A673 (cell line): ENCODE results near the gene OR51E2. TPM values are rescaled to one million over a fixed set of nuclear protein-coding genes. Genes with fewer than 3 reads are reported as not detected.

Source experiments
- BruUV-seq: library from RNA; stranded (reverse); fragments of 400-500 nt; replicated peaks from 2 replicates; lab custom pipeline; 2021; lab: Mats Ljungman, UMichigan
- CTCF ChIA-PET: fragments of 300-600 bp; sonication (Branson Sonifier 250); formaldehyde crosslinking; loops from one replicate; lab custom pipeline; 2022; ENCODE audit warnings: antibody characterized with exemption; lab: Charles Lee
- POLR2A ChIA-PET: fragments of 300-600 bp; sonication (Branson Sonifier 250); formaldehyde crosslinking; loops from one replicate; lab custom pipeline; 2022; ENCODE audit warnings: antibody characterized with exemption; ENCODE audit not compliant: low non-redundant PET; lab: Charles Lee
- DNase-seq: peaks from one replicate; pipeline ENCODE4 v3.0.0-alpha.2; 2015; ENCODE audit warnings: low spot score
- H3K27ac ChIP-seq: fragments of 200-600 bp; sonication (generic); 2 replicates; pipeline ENCODE4 v1.5.1; 2016; ENCODE audit warnings: mixed run types, low read depth, mild to moderate bottlenecking, mixed read lengths, antibody characterized with exemption, low read length; ENCODE audit not compliant: poor library complexity, severe bottlenecking
- H3K27me3 ChIP-seq: fragments of 200-600 bp; sonication (generic); replicated peaks from 2 replicates; pipeline ENCODE4 v1.6.1; 2017; ENCODE audit warnings: mixed run types, low read depth, mild to moderate bottlenecking, mixed read lengths, antibody characterized with exemption, low read length; ENCODE audit not compliant: insufficient read depth, poor library complexity
- H3K36me3 ChIP-seq: fragments of 200-600 bp; sonication (generic); 2 replicates; pipeline ENCODE4 v1.6.1; 2016; ENCODE audit warnings: mixed run types, mild to moderate bottlenecking, mixed read lengths, antibody characterized with exemption, low read length; ENCODE audit not compliant: insufficient read depth, poor library complexity, severe bottlenecking
- H3K4me1 ChIP-seq: fragments of 200-600 bp; sonication (generic); 2 replicates; pipeline ENCODE4 v1.6.1; 2017; ENCODE audit warnings: mixed run types, mild to moderate bottlenecking, mixed read lengths, antibody characterized with exemption, low read length; ENCODE audit not compliant: insufficient read depth, poor library complexity, severe bottlenecking
- H3K4me3 ChIP-seq: fragments of 200-600 bp; sonication (generic); 2 replicates; pipeline ENCODE4 v1.5.1; 2016; ENCODE audit warnings: low read depth, mixed run types, mild to moderate bottlenecking, mixed read lengths, low read length; ENCODE audit not compliant: poor library complexity, severe bottlenecking
- H3K9me3 ChIP-seq: fragments of 200-600 bp; sonication (generic); 2 replicates; pipeline ENCODE4 v1.6.1; 2016; ENCODE audit warnings: mixed run types, low read depth, mild to moderate bottlenecking, mixed read lengths, antibody characterized with exemption, low read length; ENCODE audit not compliant: poor library complexity, severe bottlenecking
- EZH2 ChIP-seq: fragments of 200-600 bp; sonication (generic); IDR thresholded peaks from 2 replicates; pipeline ENCODE4 v1.6.1; 2017; ENCODE audit warnings: borderline replicate concordance, low read depth, mild to moderate bottlenecking, mixed read lengths, antibody characterized with exemption, low read length; ENCODE audit not compliant: poor library complexity, severe bottlenecking
- intact Hi-C: fragments of 100-400 bp; cut with micrococcal nuclease; formaldehyde crosslinking; loops from one replicate; pipeline ENCODE4 v1.10.0; 2022; ENCODE audit not compliant: unreplicated experiment
- total RNA-seq: library from RNA; stranded (reverse); gene quantifications from 2 replicates; pipeline ENCODE4 v1.2.3, GENCODE V29; 2021
- TF ChIP-seq, protein P1 (sequence below): fragments of 300-800, 200-600 bp; sonication (generic); conservative IDR thresholded peaks from 2 replicates; pipeline ENCODE4 v1.5.1; 2017; ENCODE audit warnings: low read depth, mild to moderate bottlenecking, antibody characterized with exemption, low read length, moderate library complexity, mixed read lengths

Gene OR51E2
- total RNA-seq, 1 experiment from 2014 or later, result not detected

DNA sequence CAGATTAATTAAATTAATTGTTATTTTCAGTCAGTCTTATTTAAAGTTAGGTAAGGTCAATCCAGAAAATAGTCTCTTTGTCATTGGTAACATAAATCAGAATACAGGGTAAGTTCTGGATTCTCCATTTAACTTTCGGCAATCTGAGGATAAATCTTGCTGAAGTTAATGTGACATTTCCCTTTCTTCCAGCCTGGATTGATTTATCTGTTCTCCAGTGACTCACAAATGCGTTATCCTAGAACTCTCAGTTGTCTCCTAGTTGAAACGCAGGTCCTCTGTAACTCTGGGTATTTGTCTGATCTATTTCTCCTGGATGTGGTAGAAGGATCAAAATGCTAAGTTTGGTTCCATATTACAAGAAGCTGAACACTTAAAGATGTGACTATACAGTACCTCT, 32.9 kb downstream of the OR51E2 start:
- no TSS peak for BruUV-seq
- H3K4me3 ChIP-seq, result no peak overlapping the region
- TF ChIP-seq EZH2, result no peak
- TF ChIP-seq, protein P1, sequence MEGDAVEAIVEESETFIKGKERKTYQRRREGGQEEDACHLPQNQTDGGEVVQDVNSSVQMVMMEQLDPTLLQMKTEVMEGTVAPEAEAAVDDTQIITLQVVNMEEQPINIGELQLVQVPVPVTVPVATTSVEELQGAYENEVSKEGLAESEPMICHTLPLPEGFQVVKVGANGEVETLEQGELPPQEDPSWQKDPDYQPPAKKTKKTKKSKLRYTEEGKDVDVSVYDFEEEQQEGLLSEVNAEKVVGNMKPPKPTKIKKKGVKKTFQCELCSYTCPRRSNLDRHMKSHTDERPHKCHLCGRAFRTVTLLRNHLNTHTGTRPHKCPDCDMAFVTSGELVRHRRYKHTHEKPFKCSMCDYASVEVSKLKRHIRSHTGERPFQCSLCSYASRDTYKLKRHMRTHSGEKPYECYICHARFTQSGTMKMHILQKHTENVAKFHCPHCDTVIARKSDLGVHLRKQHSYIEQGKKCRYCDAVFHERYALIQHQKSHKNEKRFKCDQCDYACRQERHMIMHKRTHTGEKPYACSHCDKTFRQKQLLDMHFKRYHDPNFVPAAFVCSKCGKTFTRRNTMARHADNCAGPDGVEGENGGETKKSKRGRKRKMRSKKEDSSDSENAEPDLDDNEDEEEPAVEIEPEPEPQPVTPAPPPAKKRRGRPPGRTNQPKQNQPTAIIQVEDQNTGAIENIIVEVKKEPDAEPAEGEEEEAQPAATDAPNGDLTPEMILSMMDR, result no peak
- ChIA-PET CTCF (no interaction called here), POLR2A (no interaction called here)
- H3K9me3 ChIP-seq, result no peaks in the 10 kb centered on the region
- no peaks in the 10 kb centered on the region for H3K36me3 ChIP-seq
- H3K27me3 ChIP-seq, result peaks cover 7% of the 10 kb centered on the region
- intact Hi-C loops, result no loop called here
- no peaks in the 10 kb centered on the region for H3K4me1 ChIP-seq
- no peak for DNase-seq
- no peak overlapping the region for H3K27ac ChIP-seq

DNA sequence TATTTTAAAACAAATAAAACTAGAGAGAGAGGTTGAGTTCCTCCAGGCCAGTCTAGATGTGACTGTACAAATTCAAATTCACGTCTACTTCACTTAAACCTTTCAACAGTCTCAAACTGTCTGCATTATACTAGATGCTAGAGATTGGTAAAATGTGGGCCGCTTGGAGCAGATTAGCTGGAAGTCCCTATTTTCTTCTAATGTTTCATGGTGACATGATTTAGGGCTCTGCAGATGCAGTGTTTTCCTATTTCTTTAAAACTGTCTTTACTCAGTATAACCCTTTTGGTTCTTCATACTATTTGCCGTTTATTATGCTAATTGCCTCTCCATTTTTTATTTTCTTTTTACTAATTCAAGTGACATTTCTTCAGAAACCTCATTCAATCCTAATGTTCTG, 33.5 kb downstream of the OR51E2 start:
- TF ChIP-seq, protein P1, result no peak
- TF ChIP-seq EZH2, result no peak
- H3K9me3 ChIP-seq, result no peaks in the 10 kb centered on the region
- CTCF ChIA-PET, result no interaction called here
- H3K4me1 ChIP-seq, result no peaks in the 10 kb centered on the region
- intact Hi-C loops, result no loop called here
- POLR2A ChIA-PET, result no interaction called here
- no peak for DNase-seq
- H3K4me3 ChIP-seq, result no peak overlapping the region
- H3K27ac ChIP-seq, result no peak overlapping the region
- H3K36me3 ChIP-seq, result no peaks in the 10 kb centered on the region
- no TSS peak for BruUV-seq
- peaks cover 7% of the 10 kb centered on the region for H3K27me3 ChIP-seq

- Histone ChIP-seq H3K27ac (no peak overlapping the region), H3K36me3 (no peaks in the 10 kb centered on the region), H3K9me3 (no peaks in the 10 kb centered on the region), H3K4me1 (no peaks in the 10 kb centered on the region), H3K4me3 (no peak overlapping the region), H3K27me3 (peaks cover 7% of the 10 kb centered on the region)
- TF ChIP-seq, protein P1, result no peak
- no peak for TF ChIP-seq EZH2
- ChIA-PET CTCF (no interaction called here), POLR2A (no interaction called here)
- DNase-seq, result no peak
- BruUV-seq, result no TSS peak
- intact Hi-C loops, result no loop called here
Observed at GRCh38 chr11:4662876-4663275, 34.8 kb downstream of the OR51E2 start.
